ACC112 (cell line): ENCODE results near the gene KCNF1.

Experiments used
- H2AFZ ChIP-seq: fragments of 200-600 bp; sonication (generic); one replicate; pipeline ENCODE4 v1.6.0; 2017; ENCODE audit warnings: antibody characterized with exemption, low read length; ENCODE audit not compliant: unreplicated experiment
- H3K27ac ChIP-seq: fragments of 200-600 bp; sonication (generic); 2 replicates; pipeline ENCODE4 v1.5.1; 2014; ENCODE audit warnings: low read depth, mild to moderate bottlenecking, antibody characterized with exemption, low read length, moderate library complexity
- H3K27me3 ChIP-seq: fragments of 200-600 bp; sonication (generic); 2 replicates; pipeline ENCODE4 v1.6.1; 2014; ENCODE audit warnings: mild to moderate bottlenecking, antibody characterized with exemption, low read length, moderate library complexity, mixed read lengths; ENCODE audit not compliant: insufficient read depth
- H3K36me3 ChIP-seq: fragments of 200-600 bp; sonication (generic); 2 replicates; pipeline ENCODE4 v1.6.1; 2016; ENCODE audit warnings: mild to moderate bottlenecking, antibody characterized with exemption, low read length, moderate library complexity, mixed read lengths; ENCODE audit not compliant: insufficient read depth
- H3K4me1 ChIP-seq: fragments of 200-600 bp; sonication (generic); one replicate; pipeline ENCODE4 v1.6.1; 2016; ENCODE audit warnings: low read length, mixed read lengths; ENCODE audit not compliant: insufficient read depth, unreplicated experiment, control insufficient read depth
- H3K4me3 ChIP-seq: fragments of 200-600 bp; sonication (generic); 2 replicates; pipeline ENCODE4 v1.5.1; 2014; ENCODE audit warnings: mild to moderate bottlenecking, low read depth, low read length
- H3K79me2 ChIP-seq: fragments of 200-600 bp; sonication (generic); one replicate; pipeline ENCODE4 v1.6.0; 2016; ENCODE audit warnings: low read length; ENCODE audit not compliant: control insufficient read depth, unreplicated experiment, insufficient read depth

Gene KCNF1

GRCh38 chr2:10923008-10923375 is 11.3 kb downstream of the KCNF1 start:
- Histone ChIP-seq H3K4me1 (peaks cover 9% of the 10 kb centered on the region), H3K36me3 (no peaks in the 10 kb centered on the region), H2AFZ (no peak overlapping the region), H3K27me3 (peaks cover 37% of the 10 kb centered on the region), H3K79me2 (no peaks in the 10 kb centered on the region), H3K27ac (no peak overlapping the region), H3K4me3 (no peak overlapping the region)

GRCh38 chr2:10923965-10924364 is 12.2 kb downstream of the KCNF1 start:
- no peak overlapping the region for H3K4me3 ChIP-seq
- H3K27ac ChIP-seq = no peak overlapping the region
- H3K36me3 ChIP-seq = no peaks in the 10 kb centered on the region
- H3K79me2 ChIP-seq = no peaks in the 10 kb centered on the region
- H3K27me3 ChIP-seq = peaks cover 42% of the 10 kb centered on the region
- H2AFZ ChIP-seq = no peak overlapping the region
- peaks cover 5% of the 10 kb centered on the region for H3K4me1 ChIP-seq

- no peaks in the 10 kb centered on the region for H3K36me3 ChIP-seq
- no peak overlapping the region for H3K27ac ChIP-seq
- no peak overlapping the region for H3K4me3 ChIP-seq
- peaks cover under 1% of the 10 kb centered on the region for H3K4me1 ChIP-seq
- H2AFZ ChIP-seq = no peak overlapping the region
- H3K27me3 ChIP-seq = peaks cover 47% of the 10 kb centered on the region
- H3K79me2 ChIP-seq = no peaks in the 10 kb centered on the region
Observed at GRCh38 chr2:10924441-10924840, 12.7 kb downstream of the KCNF1 start.

- peaks cover 51% of the 10 kb centered on the region for H3K27me3 ChIP-seq
- no peaks in the 10 kb centered on the region for H3K79me2 ChIP-seq
- no peaks in the 10 kb centered on the region for H3K4me1 ChIP-seq
- no peak overlapping the region for H3K4me3 ChIP-seq
- no peaks in the 10 kb centered on the region for H3K36me3 ChIP-seq
- no peak overlapping the region for H3K27ac ChIP-seq
- no peak overlapping the region for H2AFZ ChIP-seq
Observed at GRCh38 chr2:10924859-10925258, 13.1 kb downstream of the KCNF1 start.

GRCh38 chr2:10926191-10926820 is 14.6 kb downstream of the KCNF1 start:
- H3K4me1 ChIP-seq = peaks cover 6% of the 10 kb centered on the region

GRCh38 chr2:10930721-10931516 is 19.2 kb downstream of the KCNF1 start:
- H2AFZ ChIP-seq = no peak overlapping the region
- H3K27me3 ChIP-seq = peaks cover 32% of the 10 kb centered on the region
- H3K27ac ChIP-seq = no peak overlapping the region
- H3K4me3 ChIP-seq = no peak overlapping the region
- H3K4me1 ChIP-seq = peaks cover 36% of the 10 kb centered on the region
- no peaks in the 10 kb centered on the region for H3K36me3 ChIP-seq
- H3K79me2 ChIP-seq = no peaks in the 10 kb centered on the region

More at GRCh38 chr2:10926191-10926820, 14.6 kb downstream of the KCNF1 start:
- peaks cover 50% of the 10 kb centered on the region for H3K27me3 ChIP-seq
- no peaks in the 10 kb centered on the region for H3K79me2 ChIP-seq
- H2AFZ ChIP-seq = no peak overlapping the region
- no peak overlapping the region for H3K27ac ChIP-seq
- no peak overlapping the region for H3K4me3 ChIP-seq
- no peaks in the 10 kb centered on the region for H3K36me3 ChIP-seq

GRCh38 chr2:10931710-10932255 is 20.0 kb downstream of the KCNF1 start:
- H3K27me3 ChIP-seq = peaks cover 23% of the 10 kb centered on the region
- H3K36me3 ChIP-seq = no peaks in the 10 kb centered on the region
- H3K27ac ChIP-seq = no peak overlapping the region
- H2AFZ ChIP-seq = no peak overlapping the region
- peaks cover 42% of the 10 kb centered on the region for H3K4me1 ChIP-seq
- no peak overlapping the region for H3K4me3 ChIP-seq
- no peaks in the 10 kb centered on the region for H3K79me2 ChIP-seq

GRCh38 chr2:10932345-10933151 is 20.8 kb downstream of the KCNF1 start:
- peaks cover 16% of the 10 kb centered on the region for H3K27me3 ChIP-seq
- H2AFZ ChIP-seq = no peak overlapping the region
- no peaks in the 10 kb centered on the region for H3K36me3 ChIP-seq
- peaks cover 48% of the 10 kb centered on the region for H3K4me1 ChIP-seq
- no peak overlapping the region for H3K27ac ChIP-seq
- no peaks in the 10 kb centered on the region for H3K79me2 ChIP-seq
- no peak overlapping the region for H3K4me3 ChIP-seq

- Histone ChIP-seq H2AFZ (no peak overlapping the region), H3K4me3 (no peak overlapping the region), H3K4me1 (peaks cover 48% of the 10 kb centered on the region), H3K79me2 (no peaks in the 10 kb centered on the region), H3K36me3 (peaks cover 4% of the 10 kb centered on the region; the same call in 1 of the 2 replicates), H3K27me3 (peaks cover 9% of the 10 kb centered on the region; the same call in 1 of the 2 replicates), H3K27ac (no peak overlapping the region)
Observed at GRCh38 chr2:10933700-10934225, 22.0 kb downstream of the KCNF1 start.

GRCh38 chr2:10934308-10934978 is 22.7 kb downstream of the KCNF1 start:
- Histone ChIP-seq H3K4me1 (peaks cover 48% of the 10 kb centered on the region), H3K27ac (no peak overlapping the region), H3K36me3 (peaks cover 4% of the 10 kb centered on the region; the same call in 1 of the 2 replicates), H3K79me2 (no peaks in the 10 kb centered on the region), H2AFZ (no peak overlapping the region), H3K27me3 (peaks cover 4% of the 10 kb centered on the region; the same call in 1 of the 2 replicates), H3K4me3 (no peak overlapping the region)
